ENCODE measurements around the gene FGFR3.

FGFR3 gene

DNA sequence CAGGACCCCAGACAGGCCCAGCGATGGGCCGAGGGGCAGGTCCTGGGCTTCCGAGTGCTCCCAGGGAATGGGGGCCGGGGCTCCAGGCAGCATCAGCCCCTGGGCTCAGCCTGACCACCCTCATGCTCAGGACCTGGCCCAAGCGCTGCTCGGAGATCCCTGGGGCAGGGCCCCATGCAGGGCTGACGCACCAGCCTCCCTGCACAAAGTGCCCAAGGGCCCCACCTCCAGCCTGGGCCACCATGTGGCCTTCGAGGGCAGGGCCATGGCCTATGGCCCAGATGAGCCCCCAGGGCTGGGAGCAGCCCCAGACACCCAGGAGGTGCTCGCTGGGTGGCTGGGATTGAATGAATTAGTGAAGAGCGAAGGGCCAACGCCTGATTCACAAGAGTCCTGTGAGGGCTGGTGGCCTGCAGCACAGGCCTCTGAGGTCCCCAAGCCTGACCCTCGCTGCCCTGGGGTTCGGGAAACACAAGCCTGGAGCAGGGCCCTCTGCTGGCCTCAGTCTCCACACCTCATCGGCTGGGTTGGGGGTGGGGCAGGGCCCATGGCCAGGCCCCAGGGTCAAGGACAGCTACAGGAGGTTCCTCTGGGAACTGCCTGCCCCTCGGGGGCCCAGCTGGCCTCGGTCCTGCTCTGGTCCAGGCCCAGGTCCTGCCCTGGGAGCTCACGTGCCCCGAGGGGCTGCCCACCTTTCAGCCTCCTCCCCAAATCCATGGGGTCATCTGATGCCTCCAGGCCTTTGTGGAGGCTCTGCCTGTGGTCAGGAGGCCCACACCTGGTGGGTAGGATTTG, 13.3 kb upstream of the FGFR3 start:
- H2BK5ac ChIP-seq (ENCODE audit: low read length) = no peak overlapping the region
- no peaks in the 10 kb centered on the region for H3K79me1 ChIP-seq (ENCODE audit: low read length)
- H3K56ac ChIP-seq (ENCODE audit: low read length) = peak overlapping the region; percentile 7
- H3K36me3 ChIP-seq (ENCODE audit: control insufficient read depth, insufficient read depth, low read length) = no peaks in the 10 kb centered on the region
- DNase-seq = no peak
- H2BK15ac ChIP-seq (replicated peaks; ENCODE audit: low read depth) = no peak overlapping the region
- H3K18ac ChIP-seq (ENCODE audit: low read length) = no peak overlapping the region
- peaks cover 3% of the 10 kb centered on the region for H3K4me1 ChIP-seq (ENCODE audit: control insufficient read depth, low read depth, low read length)
- no peak overlapping the region for H3K27ac ChIP-seq (ENCODE audit: low read depth, low read length)
- no peak overlapping the region for H2AK5ac ChIP-seq (ENCODE audit: low read length)
- no peaks in the 10 kb centered on the region for H3K79me2 ChIP-seq (ENCODE audit: control insufficient read depth, insufficient read depth, low read length)
- H4K8ac ChIP-seq (ENCODE audit: low read depth, low read length) = no peak overlapping the region
- H3K9ac ChIP-seq (ENCODE audit: low read length) = no peak overlapping the region
- H3K27me3 ChIP-seq (ENCODE audit: insufficient read depth, low read length, poor library complexity) = no peaks in the 10 kb centered on the region
- WGBS (ENCODE audit: extremely low coverage, insufficient coverage, low lambda C conversion rate) = no CpG with 5 or more reads among the region's 18 CpGs
- H3K4ac ChIP-seq (ENCODE audit: low read depth, low read length) = no peak overlapping the region
- H2BK120ac ChIP-seq (ENCODE audit: low read depth, low read length) = no peak overlapping the region
- no peak overlapping the region for H3K4me2 ChIP-seq (ENCODE audit: low read length)
- no peak overlapping the region for H4K5ac ChIP-seq (ENCODE audit: low read length)
- H3K23ac ChIP-seq (ENCODE audit: low read length) = no peak overlapping the region
- no peak overlapping the region for H3K4me3 ChIP-seq (ENCODE audit: low read length)

GRCh38 chr4:1780435-1780834, 12.7 kb upstream of the FGFR3 start:
- H3K23ac ChIP-seq (ENCODE audit: low read length) = no peak overlapping the region
- H3K4me1 ChIP-seq (ENCODE audit: control insufficient read depth, low read depth, low read length) = peaks cover 3% of the 10 kb centered on the region
- no peak overlapping the region for H2BK15ac ChIP-seq (replicated peaks; ENCODE audit: low read depth)
- no peak overlapping the region for H3K4me2 ChIP-seq (ENCODE audit: low read length)
- no peak overlapping the region for H3K4me3 ChIP-seq (ENCODE audit: low read length)
- H3K79me2 ChIP-seq (ENCODE audit: control insufficient read depth, insufficient read depth, low read length) = no peaks in the 10 kb centered on the region
- DNase-seq = no peak
- no CpG with 5 or more reads among the region's 14 CpGs for whole genome bisulfite sequencing (ENCODE audit: extremely low coverage, insufficient coverage, low lambda C conversion rate)
- H2AK5ac ChIP-seq (ENCODE audit: low read length) = no peak overlapping the region
- no peak overlapping the region for H4K8ac ChIP-seq (ENCODE audit: low read depth, low read length)
- peak overlapping the region; percentile 7 for H3K56ac ChIP-seq (ENCODE audit: low read length)
- no peak overlapping the region for H3K9ac ChIP-seq (ENCODE audit: low read length)
- H3K27me3 ChIP-seq (ENCODE audit: insufficient read depth, low read length, poor library complexity) = no peaks in the 10 kb centered on the region
- H2BK120ac ChIP-seq (ENCODE audit: low read depth, low read length) = no peak overlapping the region
- H3K4ac ChIP-seq (ENCODE audit: low read depth, low read length) = no peak overlapping the region
- no peaks in the 10 kb centered on the region for H3K36me3 ChIP-seq (ENCODE audit: control insufficient read depth, insufficient read depth, low read length)
- H3K79me1 ChIP-seq (ENCODE audit: low read length) = no peaks in the 10 kb centered on the region
- H3K18ac ChIP-seq (ENCODE audit: low read length) = no peak overlapping the region
- H3K27ac ChIP-seq (ENCODE audit: low read depth, low read length) = no peak overlapping the region
- no peak overlapping the region for H4K5ac ChIP-seq (ENCODE audit: low read length)
- H2BK5ac ChIP-seq (ENCODE audit: low read length) = no peak overlapping the region

GRCh38 chr4:1783015-1783414, 10.1 kb upstream of the FGFR3 start:
- Histone ChIP-seq H3K79me2 (ENCODE audit: control insufficient read depth, insufficient read depth, low read length) (no peaks in the 10 kb centered on the region), H2BK5ac (ENCODE audit: low read length) (no peak overlapping the region), H3K9ac (ENCODE audit: low read length) (no peak overlapping the region), H3K36me3 (ENCODE audit: control insufficient read depth, insufficient read depth, low read length) (no peaks in the 10 kb centered on the region), H3K4me2 (ENCODE audit: low read length) (no peak overlapping the region), H3K18ac (ENCODE audit: low read length) (no peak overlapping the region), H3K4me3 (ENCODE audit: low read length) (no peak overlapping the region), H3K27ac (ENCODE audit: low read depth, low read length) (no peak overlapping the region), H3K79me1 (ENCODE audit: low read length) (no peaks in the 10 kb centered on the region), H2BK120ac (ENCODE audit: low read depth, low read length) (no peak overlapping the region), H3K56ac (ENCODE audit: low read length) (no peak overlapping the region), H3K27me3 (ENCODE audit: insufficient read depth, low read length, poor library complexity) (no peaks in the 10 kb centered on the region), H4K5ac (ENCODE audit: low read length) (no peak overlapping the region), H3K4me1 (ENCODE audit: control insufficient read depth, low read depth, low read length) (no peaks in the 10 kb centered on the region), H2AK5ac (ENCODE audit: low read length) (no peak overlapping the region), H4K8ac (ENCODE audit: low read depth, low read length) (no peak overlapping the region), H3K23ac (ENCODE audit: low read length) (no peak overlapping the region), H3K4ac (ENCODE audit: low read depth, low read length) (no peak overlapping the region), H2BK15ac (replicated peaks; ENCODE audit: low read depth) (no peak overlapping the region)
- no peak for DNase-seq
- WGBS (ENCODE audit: extremely low coverage, insufficient coverage, low lambda C conversion rate) = no CpG with 5 or more reads among the region's 10 CpGs

- DNase-seq = no peak
- H4K8ac ChIP-seq (ENCODE audit: low read depth, low read length) = no peak overlapping the region
- H2BK120ac ChIP-seq (ENCODE audit: low read depth, low read length) = no peak overlapping the region
- no peak overlapping the region for H3K56ac ChIP-seq (ENCODE audit: low read length)
- no peaks in the 10 kb centered on the region for H3K36me3 ChIP-seq (ENCODE audit: control insufficient read depth, insufficient read depth, low read length)
- no peak overlapping the region for H2BK5ac ChIP-seq (ENCODE audit: low read length)
- no peaks in the 10 kb centered on the region for H3K27me3 ChIP-seq (ENCODE audit: insufficient read depth, low read length, poor library complexity)
- H3K4me3 ChIP-seq (ENCODE audit: low read length) = no peak overlapping the region
- H3K27ac ChIP-seq (ENCODE audit: low read depth, low read length) = no peak overlapping the region
- H3K23ac ChIP-seq (ENCODE audit: low read length) = peak overlapping the region; percentile 85
- H2BK15ac ChIP-seq (replicated peaks; ENCODE audit: low read depth) = no peak overlapping the region
- no peak overlapping the region for H4K5ac ChIP-seq (ENCODE audit: low read length)
- no peak overlapping the region for H3K4ac ChIP-seq (ENCODE audit: low read depth, low read length)
- no peak overlapping the region for H3K4me2 ChIP-seq (ENCODE audit: low read length)
- WGBS (ENCODE audit: extremely low coverage, insufficient coverage, low lambda C conversion rate) = no CpG with 5 or more reads among the region's 12 CpGs
- no peak overlapping the region for H3K18ac ChIP-seq (ENCODE audit: low read length)
- no peak overlapping the region for H3K9ac ChIP-seq (ENCODE audit: low read length)
- H3K79me1 ChIP-seq (ENCODE audit: low read length) = no peaks in the 10 kb centered on the region
- no peaks in the 10 kb centered on the region for H3K79me2 ChIP-seq (ENCODE audit: control insufficient read depth, insufficient read depth, low read length)
- no peaks in the 10 kb centered on the region for H3K4me1 ChIP-seq (ENCODE audit: control insufficient read depth, low read depth, low read length)
- H2AK5ac ChIP-seq (ENCODE audit: low read length) = no peak overlapping the region
Observed at GRCh38 chr4:1783970-1784369, 9.1 kb upstream of the FGFR3 start.

DNA sequence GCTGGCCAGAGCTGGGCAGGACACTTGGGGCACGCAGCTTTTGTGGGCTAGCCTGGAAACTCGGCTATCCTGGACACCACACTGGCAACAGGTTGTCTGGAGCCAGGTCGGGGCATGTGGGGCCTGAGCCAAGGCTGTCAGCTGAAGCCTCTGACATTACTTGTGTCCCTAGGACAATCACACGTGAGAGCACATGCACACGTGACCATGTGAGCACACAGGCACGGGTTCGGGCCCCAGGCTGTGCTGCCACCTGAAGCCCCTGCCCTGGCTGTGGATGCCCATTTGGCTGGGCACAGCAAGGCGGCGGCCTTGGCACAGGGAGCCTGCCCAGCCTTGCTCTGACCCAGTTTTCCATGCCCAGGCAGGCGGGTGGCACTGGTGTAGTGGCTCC, 8.7 kb upstream of the FGFR3 start:
- Histone ChIP-seq H3K4me3 (ENCODE audit: low read length) (no peak overlapping the region), H2BK15ac (replicated peaks; ENCODE audit: low read depth) (no peak overlapping the region), H3K23ac (ENCODE audit: low read length) (no peak overlapping the region), H3K18ac (ENCODE audit: low read length) (no peak overlapping the region), H3K4ac (ENCODE audit: low read depth, low read length) (no peak overlapping the region), H3K79me1 (ENCODE audit: low read length) (no peaks in the 10 kb centered on the region), H3K79me2 (ENCODE audit: control insufficient read depth, insufficient read depth, low read length) (no peaks in the 10 kb centered on the region), H3K4me1 (ENCODE audit: control insufficient read depth, low read depth, low read length) (no peaks in the 10 kb centered on the region), H3K56ac (ENCODE audit: low read length) (no peak overlapping the region), H4K8ac (ENCODE audit: low read depth, low read length) (no peak overlapping the region), H3K36me3 (ENCODE audit: control insufficient read depth, insufficient read depth, low read length) (no peaks in the 10 kb centered on the region), H3K9ac (ENCODE audit: low read length) (no peak overlapping the region), H2AK5ac (ENCODE audit: low read length) (no peak overlapping the region), H2BK5ac (ENCODE audit: low read length) (no peak overlapping the region), H4K5ac (ENCODE audit: low read length) (no peak overlapping the region), H2BK120ac (ENCODE audit: low read depth, low read length) (no peak overlapping the region), H3K27ac (ENCODE audit: low read depth, low read length) (no peak overlapping the region), H3K27me3 (ENCODE audit: insufficient read depth, low read length, poor library complexity) (no peaks in the 10 kb centered on the region), H3K4me2 (ENCODE audit: low read length) (no peak overlapping the region)
- no peak for DNase-seq
- no CpG with 5 or more reads among the region's 10 CpGs for WGBS (ENCODE audit: extremely low coverage, insufficient coverage, low lambda C conversion rate)

Measured in mesendoderm (in vitro differentiated cells).